NCI-H1436 (cell line): Measurements from ENCODE around the gene P2RY14.
"Not testable (repeated sequence)": the region's sequence is repeated elsewhere in the genome, so short reads cannot be mapped to it uniquely, and the experiment has no call there.

Experiments
- DNase-seq: peaks from one replicate; lab custom pipeline; 2025; lab: John Stamatoyannopoulos, UW

Gene P2RY14

GRCh38 chr3:151178208-151178845 lies 100.0 kb downstream of the P2RY14 start:
- no peak for DNase-seq

GRCh38 chr3:151175952-151176351 lies 102.4 kb downstream of the P2RY14 start:
- no peak for DNase-seq

GRCh38 chr3:151174351-151174750 lies 104.0 kb downstream of the P2RY14 start:
- DNase-seq, result no peak

DNA sequence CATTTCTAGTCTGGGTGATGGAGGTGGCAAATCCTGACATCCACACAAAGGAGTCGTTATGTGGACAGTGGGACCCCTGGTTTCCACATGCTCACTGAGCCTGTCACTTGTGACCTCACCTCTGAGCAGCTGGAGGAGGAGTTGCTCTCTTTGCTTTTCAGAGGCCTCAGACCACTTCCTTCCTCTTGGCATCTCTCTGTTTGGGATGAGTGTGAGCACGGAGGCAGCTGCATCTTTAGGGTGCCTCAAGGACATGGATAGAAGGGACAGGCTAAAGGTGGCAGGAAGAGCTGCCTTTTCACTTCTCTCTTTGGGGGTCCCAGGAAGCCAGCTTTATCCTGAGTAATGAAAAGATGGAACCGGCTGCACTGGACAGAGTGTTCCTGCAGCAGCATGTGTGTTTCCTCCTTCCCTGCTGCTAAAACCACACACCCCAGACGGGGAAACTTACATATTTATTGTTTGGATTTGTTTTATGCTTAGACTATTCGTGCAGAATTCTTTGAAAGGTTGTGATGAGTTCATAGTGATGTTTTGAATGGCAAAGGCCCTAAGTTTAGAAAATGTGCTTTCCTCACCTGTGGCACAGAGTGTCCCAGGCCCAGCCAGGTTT lies 107.1 kb downstream of the P2RY14 start:
- no peak for DNase-seq

GRCh38 chr3:151169948-151170679 lies 108.2 kb downstream of the P2RY14 start:
- not testable (repeated sequence) for DNase-seq

DNA sequence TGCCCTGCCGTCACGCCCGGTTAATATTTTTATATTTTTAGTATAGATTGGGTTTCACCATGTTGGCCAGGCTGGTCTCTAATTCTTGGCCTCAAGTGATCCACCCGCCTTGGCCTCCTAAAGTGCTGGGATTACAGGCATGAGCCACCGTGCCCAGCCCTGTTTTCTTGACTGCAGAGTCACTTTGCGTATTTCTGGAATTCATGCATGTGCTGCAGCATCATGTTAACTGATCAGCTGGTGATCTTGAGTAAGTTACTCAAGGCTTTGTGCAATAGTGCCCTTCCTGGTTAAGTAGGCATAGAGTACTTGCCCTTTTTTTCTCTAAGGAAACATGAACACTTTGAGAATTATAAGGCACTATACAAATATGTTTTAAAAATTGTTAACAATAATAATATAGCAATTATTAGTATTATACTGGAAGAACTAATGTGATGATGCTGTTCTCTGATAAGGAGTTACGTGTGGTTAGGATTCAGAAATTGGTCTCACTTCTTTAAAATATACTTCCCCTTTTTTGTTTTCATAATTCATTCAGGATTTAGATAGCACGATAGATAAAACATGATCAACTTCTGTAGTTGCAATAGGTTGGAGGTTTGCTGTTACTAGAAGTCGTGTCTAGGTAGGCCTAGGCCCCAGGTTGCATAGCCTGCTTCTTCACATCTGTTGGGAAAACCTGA lies 108.9 kb downstream of the P2RY14 start:
- DNase-seq, result no peak

GRCh38 chr3:151168269-151169094 lies 109.9 kb downstream of the P2RY14 start:
- peak; percentile 73 for DNase-seq

DNA sequence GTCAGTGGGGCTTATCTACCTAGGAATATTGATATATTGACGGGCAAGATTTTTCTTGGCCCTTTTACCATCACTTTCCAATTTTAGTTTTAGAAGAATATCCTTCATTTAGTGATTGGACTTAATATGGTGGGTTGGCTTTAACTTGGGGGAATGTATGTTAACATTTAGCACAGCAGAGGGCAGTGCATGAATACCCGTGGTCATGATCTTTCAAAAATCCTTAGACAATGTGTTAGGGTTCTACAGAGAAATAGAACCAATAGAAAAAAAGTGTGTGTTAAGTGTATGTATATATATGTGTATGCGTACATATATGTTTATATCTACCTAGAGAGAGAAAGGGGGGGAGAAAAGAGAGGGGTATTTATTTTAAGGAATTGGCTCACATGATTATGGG lies 112.2 kb downstream of the P2RY14 start:
- no peak for DNase-seq

DNA sequence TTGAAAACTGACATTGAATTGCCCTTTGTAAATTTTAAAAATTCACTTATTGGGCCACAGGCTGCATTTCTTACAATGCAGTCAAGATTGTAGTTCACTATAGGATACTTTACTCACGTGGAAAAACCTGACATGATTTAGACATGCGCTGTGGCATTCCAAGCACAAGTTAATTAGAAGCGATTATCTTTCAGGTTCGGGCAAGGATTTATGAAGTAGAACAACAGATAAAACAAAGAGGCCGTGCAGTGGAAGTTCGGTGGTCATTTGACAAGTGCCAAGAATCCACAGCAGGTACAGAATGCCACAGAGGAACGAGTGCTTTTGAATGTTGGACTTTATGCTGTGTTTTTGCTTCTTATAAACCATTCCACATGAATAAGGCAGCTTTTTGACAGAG lies 113.1 kb downstream of the P2RY14 start:
- no peak for DNase-seq
